GM21786 (cell line): ENCODE data around the gene NAA50.

Source experiments
- ATAC-seq: cut with Tn5 transposase; IDR thresholded peaks from one replicate; pipeline ENCODE4 v1.9.1; 2021; ENCODE audit not compliant: unreplicated experiment

Gene NAA50

DNA sequence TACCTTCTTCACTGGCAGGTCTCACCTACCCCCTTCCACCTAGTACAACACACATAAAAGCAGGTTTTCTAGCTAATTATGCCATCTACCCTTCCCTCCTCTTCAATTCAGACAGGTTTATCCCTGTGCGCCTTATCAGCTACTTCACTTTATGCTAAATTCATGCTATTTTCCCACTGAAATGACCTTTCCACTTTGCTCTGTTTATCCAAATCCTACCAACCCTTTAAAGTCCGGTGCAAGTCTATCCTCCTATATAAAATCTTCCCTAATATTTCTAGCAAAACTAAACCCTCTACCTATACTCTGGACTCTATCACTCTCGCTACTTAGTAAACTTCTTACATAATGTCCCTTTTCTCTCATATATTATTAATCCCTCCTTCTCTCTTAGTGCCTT is 55.6 kb downstream of the NAA50 start:
- no peak for ATAC-seq

DNA sequence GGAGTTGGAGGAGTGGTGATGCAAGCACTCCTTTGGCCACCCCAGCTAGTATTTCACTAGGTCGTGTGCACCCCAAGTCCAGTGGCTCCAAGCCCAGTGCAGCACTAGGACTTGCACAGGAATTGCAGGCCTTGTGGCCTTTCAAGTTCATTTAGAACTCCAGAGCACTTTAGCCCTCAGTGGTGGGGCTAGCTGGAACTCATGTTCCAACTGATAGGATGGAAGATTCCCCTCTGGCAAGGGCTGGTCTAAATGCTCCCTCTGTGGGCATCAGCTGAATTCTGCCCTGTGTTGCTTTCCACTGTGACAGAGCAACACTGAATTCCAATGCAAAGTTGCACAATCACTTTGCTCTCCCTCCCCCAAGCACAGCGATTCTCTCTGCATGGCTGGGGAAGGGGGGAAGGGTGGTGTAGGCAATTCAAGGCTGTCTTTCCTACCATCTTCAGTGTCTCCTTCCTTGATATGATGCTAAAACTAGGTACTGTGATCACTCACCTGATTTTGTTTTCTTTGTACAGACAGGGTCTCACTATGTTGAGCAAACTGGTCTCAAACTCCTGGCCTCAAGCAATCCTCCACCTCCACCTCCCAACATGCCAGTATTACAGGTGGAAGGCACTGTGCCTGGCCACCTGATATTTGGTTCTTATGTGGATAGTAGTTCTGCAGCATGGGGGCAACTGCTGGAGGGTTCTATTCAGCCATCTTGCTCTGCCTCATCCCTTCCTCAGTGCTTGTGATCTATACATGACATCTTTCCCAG is 59.9 kb downstream of the NAA50 start:
- ATAC-seq = no peak

GRCh38 chr3:113685124-113685523 is 60.9 kb downstream of the NAA50 start:
- ATAC-seq = no peak

DNA sequence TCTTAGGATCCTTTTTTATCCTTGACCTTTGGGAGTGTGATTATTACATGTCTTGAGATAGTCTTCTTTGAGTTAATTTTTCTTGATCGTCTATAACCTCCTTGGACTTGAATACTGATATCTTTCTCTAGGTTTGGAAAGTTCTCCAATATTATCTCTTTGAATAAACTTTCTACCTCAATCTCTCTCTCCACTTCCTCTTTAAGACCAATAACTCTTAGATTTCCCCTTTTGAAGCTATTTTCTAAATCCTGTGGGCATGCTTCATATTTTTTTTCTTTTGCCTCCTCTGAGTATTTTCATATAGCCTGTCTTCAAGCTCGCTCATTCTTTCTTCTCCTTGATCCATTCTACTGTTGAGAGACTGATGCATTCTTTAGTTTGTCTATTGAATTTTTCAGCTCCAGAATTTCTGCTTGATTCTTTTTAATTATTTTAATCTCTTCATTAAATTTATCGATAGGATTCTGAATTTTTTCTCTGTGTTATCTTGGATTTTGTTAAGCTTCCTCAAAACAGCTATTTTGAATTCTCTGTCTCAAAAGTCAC is 61.7 kb downstream of the NAA50 start:
- ATAC-seq = no peak

DNA sequence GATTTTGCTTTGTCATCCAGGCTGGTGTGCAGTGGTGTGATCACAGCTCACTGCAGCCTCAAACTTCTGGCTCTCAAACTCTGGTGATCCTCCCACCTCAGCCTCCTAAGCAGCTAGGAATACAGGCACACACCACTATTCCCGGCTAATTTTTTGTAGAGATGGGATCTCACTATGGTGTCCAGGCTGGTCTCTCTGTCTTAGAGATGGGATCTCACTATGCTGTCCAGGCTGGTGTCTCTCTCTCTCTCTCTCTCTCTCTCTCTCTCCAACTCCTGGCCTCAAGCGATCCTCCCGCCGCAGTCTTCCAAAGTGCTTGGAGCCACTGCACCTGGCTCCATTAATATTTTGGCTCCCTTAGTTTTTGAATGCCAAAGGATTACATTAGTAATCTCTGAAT is 67.3 kb downstream of the NAA50 start:
- ATAC-seq = no peak

- ATAC-seq = no peak
Observed at GRCh38 chr3:113677737-113678136, 68.3 kb downstream of the NAA50 start.

DNA sequence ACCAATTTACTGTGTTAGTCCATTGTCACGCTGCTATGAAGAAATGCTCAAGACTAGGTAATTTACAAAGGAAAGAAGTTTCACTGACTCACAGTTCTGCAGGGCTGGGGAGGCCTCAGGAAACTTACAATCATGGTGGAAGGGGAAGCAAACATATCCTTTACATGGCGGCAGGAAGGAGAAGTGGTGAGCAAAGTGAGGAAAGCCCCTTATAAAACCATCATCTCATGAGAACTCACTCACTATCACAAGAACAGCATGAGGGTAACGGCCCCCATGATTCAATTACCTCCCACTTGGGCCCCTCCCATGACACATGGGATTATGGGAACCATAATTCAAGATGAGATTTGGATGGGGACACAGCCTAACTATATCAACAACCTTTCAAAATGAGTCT is 69.8 kb downstream of the NAA50 start:
- ATAC-seq = no peak

DNA sequence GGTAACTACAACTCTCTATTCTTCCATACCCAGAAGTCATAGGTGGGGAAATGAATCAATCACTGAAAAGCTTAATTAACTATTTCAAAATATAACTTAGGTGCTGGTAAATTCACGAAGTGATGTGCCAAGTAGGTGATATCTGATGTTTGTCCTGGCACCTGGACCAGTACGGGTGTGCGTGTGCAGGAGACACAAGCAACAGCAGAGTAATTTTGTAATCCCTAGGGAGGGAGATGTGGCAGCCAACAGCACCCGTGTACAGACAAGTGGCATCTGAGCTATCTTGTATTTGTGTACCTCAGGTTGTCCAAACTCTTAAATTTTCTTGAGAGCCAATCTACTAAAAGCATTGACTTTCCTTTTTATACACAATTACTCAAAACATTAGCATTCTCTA is 72.5 kb downstream of the NAA50 start:
- ATAC-seq = no peak

GRCh38 chr3:113668015-113668414 is 78.0 kb downstream of the NAA50 start:
- ATAC-seq = no peak
